GM23338 (cell line): ENCODE measurements around the gene FLG2. TPM values are rescaled to one million over a fixed set of nuclear protein-coding genes. Genes with fewer than 3 reads are reported as not detected.

Experiments used
- ATAC-seq: fragments of 200-7000 bp; cut with Tn5 transposase; 3 replicates; pipeline ENCODE4 v1.9.1; 2020
- DNase-seq: peaks from one replicate; pipeline ENCODE4 v3.0.0-alpha.2; 2015; ENCODE audit warnings: low spot score
- H2AFZ ChIP-seq: fragments of 200-600 bp; sonication (generic); 2 replicates; pipeline ENCODE4 v1.8.0; 2016; ENCODE audit warnings: antibody characterized with exemption, mild to moderate bottlenecking, moderate library complexity
- H3F3A ChIP-seq: fragments of 200-600 bp; sonication (generic); replicated peaks from 2 replicates; pipeline ENCODE4 v1.8.0; 2017; ENCODE audit warnings: antibody characterized with exemption, mixed run types, low read depth
- H3K27ac ChIP-seq: fragments of 200-600 bp; sonication (generic); 2 replicates; pipeline ENCODE4 v1.6.1; 2016; ENCODE audit warnings: low read depth
- H3K27me3 ChIP-seq: fragments of 200-600 bp; sonication (generic); 2 replicates; pipeline ENCODE4 v1.8.0; 2016; ENCODE audit warnings: mild to moderate bottlenecking, mixed run types, moderate library complexity; ENCODE audit not compliant: insufficient read depth
- H3K36me3 ChIP-seq: fragments of 200-600 bp; sonication (generic); 2 replicates; pipeline ENCODE4 v1.8.0; 2016; ENCODE audit warnings: mild to moderate bottlenecking; ENCODE audit not compliant: insufficient read depth
- H3K4me1 ChIP-seq: fragments of 200-600 bp; sonication (generic); 2 replicates; pipeline ENCODE4 v1.8.0; 2016; ENCODE audit warnings: mild to moderate bottlenecking, moderate library complexity; ENCODE audit not compliant: insufficient read depth
- H3K4me2 ChIP-seq: fragments of 200-600 bp; sonication (generic); 2 replicates; pipeline ENCODE4 v1.7.1; 2017; ENCODE audit warnings: mixed run types
- H3K4me3 ChIP-seq: fragments of 200-600 bp; sonication (generic); 2 replicates; pipeline ENCODE4 v1.6.1; 2016; ENCODE audit warnings: mixed run types
- H3K79me2 ChIP-seq: fragments of 200-600 bp; sonication (generic); replicated peaks from 2 replicates; pipeline ENCODE4 v1.8.0; 2017; ENCODE audit warnings: mild to moderate bottlenecking; ENCODE audit not compliant: insufficient read depth
- H3K9me2 ChIP-seq: fragments of 200-600 bp; sonication (generic); 2 replicates; pipeline ENCODE4 v1.8.0; 2017; ENCODE audit not compliant: insufficient read depth
- H4K20me1 ChIP-seq: fragments of 200-600 bp; sonication (generic); replicated peaks from 2 replicates; pipeline ENCODE4 v1.8.0; 2017; ENCODE audit warnings: mild to moderate bottlenecking; ENCODE audit not compliant: insufficient read depth
- H3K27ac Mint-ChIP-seq: 2 replicates; pipeline ENCODE4 v1.8.0; 2020; ENCODE audit warnings: inconsistent platforms, mild to moderate bottlenecking, moderate library complexity, mixed read lengths
- H3K27me3 Mint-ChIP-seq: 3 replicates; pipeline ENCODE4 v1.8.0; 2022; ENCODE audit warnings: low read depth, mild to moderate bottlenecking, moderate library complexity, mixed read lengths, inconsistent platforms; ENCODE audit not compliant: insufficient read depth, poor library complexity
- H3K36me3 Mint-ChIP-seq: 3 replicates; pipeline ENCODE4 v1.8.0; 2021; ENCODE audit warnings: low read depth, mild to moderate bottlenecking, inconsistent platforms, moderate library complexity, mixed read lengths
- H3K4me1 Mint-ChIP-seq: 3 replicates; pipeline ENCODE4 v1.8.0; 2020; ENCODE audit warnings: mild to moderate bottlenecking, inconsistent platforms, mixed read lengths
- H3K4me3 Mint-ChIP-seq: 3 replicates; pipeline ENCODE4 v1.8.0; 2021; ENCODE audit warnings: moderate library complexity, mild to moderate bottlenecking, inconsistent platforms, mixed read lengths
- H3K9me3 Mint-ChIP-seq: 3 replicates; pipeline ENCODE4 v1.8.0; 2020; ENCODE audit warnings: moderate library complexity, mild to moderate bottlenecking, inconsistent platforms, mixed read lengths
- CTCF ChIP-seq, 2 experiments: fragments of 200-600 bp in 1 of 2; sonication (generic) in 1 of 2; conservative IDR thresholded peaks; 2 replicates each; pipeline versions ENCODE4 v1.5.1 to v1.6.1; 2016 to 2017; ENCODE audit warnings: antibody characterized with exemption in 2 of 2, low read depth in 2 of 2, mild to moderate bottlenecking in 2 of 2, moderate library complexity in 1 of 2
- ETS1 ChIP-seq: IDR thresholded peaks from 2 replicates; pipeline ENCODE4 v1.6.1; 2016; ENCODE audit warnings: antibody characterized with exemption
- EZH2 ChIP-seq: fragments of 200-600 bp; sonication (generic); IDR thresholded peaks from one replicate; pipeline ENCODE4 v1.8.0; 2017; ENCODE audit warnings: antibody characterized with exemption, mild to moderate bottlenecking, low read depth; ENCODE audit not compliant: unreplicated experiment
- POLR2AphosphoS5 ChIP-seq: IDR thresholded peaks from 2 replicates; pipeline ENCODE4 v1.6.1; 2016; ENCODE audit warnings: antibody characterized with exemption, low read depth
- REST ChIP-seq: IDR thresholded peaks from one replicate; pipeline ENCODE4 v1.6.1; 2018; ENCODE audit warnings: antibody characterized with exemption; ENCODE audit not compliant: unreplicated experiment
- STAT1 ChIP-seq: IDR thresholded peaks from one replicate; pipeline ENCODE4 v1.6.1; 2016; ENCODE audit warnings: antibody characterized with exemption; ENCODE audit not compliant: unreplicated experiment
- ZNF331 ChIP-seq: fragments of 250-450 bp; sonication (Bioruptor Pico); IDR thresholded peaks from 2 replicates; pipeline ENCODE4 v1.5.0; 2020; ENCODE audit warnings: low read depth, mild to moderate bottlenecking, moderate library complexity
- polyA plus RNA-seq: library from polyadenylated mRNA; unstranded; fragments of >200 nt; fragmentation: Nextera tagmentation; extraction: Ambion mirVana; gene quantifications from 2 replicates; pipeline ENCODE4 v1.2.1, GENCODE V29; 2016
- total RNA-seq: library from RNA; depleted of rRNA; stranded (reverse); fragments of >200 nt; shearing (Covaris generic); gene quantifications from 2 replicates; pipeline ENCODE4 v1.2.3, GENCODE V29; 2014

FLG2 gene
- total and polyA plus RNA-seq, 2 experiments from 2014 or later: not detected

GRCh38 chr1:152374451-152374850 lies 14.6 kb upstream of the FLG2 start:
- DNase-seq: no peak
- TF ChIP-seq ETS1 (no peak), ZNF331 (CRISPR knock-in tag) (no peak), REST (no peak), EZH2 (no peak), STAT1 (no peak), POLR2AphosphoS5 (no peak)
- Mint-ChIP-seq H3K36me3 (0 out of 3 replicates have a peak, but pooled peaks cover under 1% of the 10 kb centered on the region), H3K4me1 (no peaks in the 10 kb centered on the region), H3K27ac (no peak overlapping the region), H3K9me3 (peaks cover 2% of the 10 kb centered on the region; the same call in 2 of the 3 replicates), H3K4me3 (no peak overlapping the region), H3K27me3 (peaks cover 2% of the 10 kb centered on the region)
- Histone ChIP-seq H3K27ac (no peak overlapping the region), H3K79me2 (no peaks in the 10 kb centered on the region), H3K4me1 (no peaks in the 10 kb centered on the region), H3F3A (no peaks in the 10 kb centered on the region), H3K4me3 (no peak overlapping the region), H4K20me1 (no peaks in the 10 kb centered on the region), H2AFZ (no peak overlapping the region), H3K27me3 (no peaks in the 10 kb centered on the region), H3K36me3 (no peaks in the 10 kb centered on the region), H3K9me2 (no peaks in the 10 kb centered on the region), H3K4me2 (no peak overlapping the region)
- ATAC-seq: no peak

GRCh38 chr1:152372672-152373071 lies 12.9 kb upstream of the FLG2 start:
- peaks cover 3% of the 10 kb centered on the region; the same call in 1 of the 3 replicates for H3K36me3 Mint-ChIP-seq

More at GRCh38 chr1:152372672-152373071, 12.9 kb upstream of the FLG2 start:
- H4K20me1 ChIP-seq: no peaks in the 10 kb centered on the region
- no peaks in the 10 kb centered on the region for H3K4me1 ChIP-seq
- H2AFZ ChIP-seq: no peak overlapping the region
- H3K27me3 ChIP-seq: no peaks in the 10 kb centered on the region
- H3K4me3 ChIP-seq: no peak overlapping the region
- H3K27ac Mint-ChIP-seq: no peak overlapping the region
- H3K4me1 Mint-ChIP-seq: no peaks in the 10 kb centered on the region
- H3K27ac ChIP-seq: no peak overlapping the region
- ATAC-seq: no peak
- no peaks in the 10 kb centered on the region for H3F3A ChIP-seq
- H3K4me2 ChIP-seq: no peak overlapping the region
- DNase-seq: no peak
- no peaks in the 10 kb centered on the region for H3K27me3 Mint-ChIP-seq
- no peaks in the 10 kb centered on the region for H3K36me3 ChIP-seq
- H3K9me3 Mint-ChIP-seq: peaks cover 11% of the 10 kb centered on the region; the same call in 2 of the 3 replicates
- TF ChIP-seq REST (no peak), POLR2AphosphoS5 (no peak), CTCF (conservative IDR thresholded peaks at IDR 0.05; ENCODE audit: low read depth in 2 of 2) (no peak)
- no peak overlapping the region for H3K4me3 Mint-ChIP-seq
- H3K79me2 ChIP-seq: no peaks in the 10 kb centered on the region
- H3K9me2 ChIP-seq: no peaks in the 10 kb centered on the region
